Mesenchymal stem cell (in vitro differentiated cells and primary cell): ENCODE measurements around the gene NEUROD4.

Source experiments
- DNase-seq: peaks from one replicate; pipeline ENCODE4 v3.0.0-alpha.2; 2013
- H2AFZ ChIP-seq: one replicate; pipeline ENCODE4 v1.6.1; 2013; ENCODE audit warnings: low read depth, mild to moderate bottlenecking, control low read depth, inconsistent platforms, low read length, moderate library complexity
- H2AK5ac ChIP-seq: 2 replicates; pipeline ENCODE4 v1.6.1; 2013; ENCODE audit warnings: low read length, moderate library complexity, mild to moderate bottlenecking, inconsistent platforms; ENCODE audit not compliant: severe bottlenecking
- H2BK120ac ChIP-seq: one replicate; pipeline ENCODE4 v1.6.1; 2013; ENCODE audit warnings: low read depth, mild to moderate bottlenecking, inconsistent platforms, low read length, moderate library complexity
- H2BK12ac ChIP-seq, 2 experiments: one replicate each; pipeline ENCODE4 v1.6.1; 2013; ENCODE audit warnings: inconsistent platforms in 2 of 2, low read length in 2 of 2, mild to moderate bottlenecking in 2 of 2, moderate library complexity in 2 of 2, control low read depth in 1 of 2
- H2BK15ac ChIP-seq: one replicate; pipeline ENCODE4 v1.6.1; 2013; ENCODE audit warnings: mild to moderate bottlenecking, low read depth, inconsistent platforms; ENCODE audit not compliant: poor library complexity, severe bottlenecking
- H2BK5ac ChIP-seq: 2 replicates; pipeline ENCODE4 v1.6.1; 2013; ENCODE audit warnings: low read depth, mild to moderate bottlenecking, low read length, control low read depth, inconsistent platforms; ENCODE audit not compliant: poor library complexity, severe bottlenecking
- H3K14ac ChIP-seq, 2 experiments: one replicate each; pipeline ENCODE4 v1.6.1; 2013; ENCODE audit warnings: inconsistent platforms in 2 of 2, low read length in 2 of 2, control low read depth in 1 of 2, mild to moderate bottlenecking in 1 of 2, moderate library complexity in 1 of 2
- H3K18ac ChIP-seq, 2 experiments: one replicate each; pipeline ENCODE4 v1.6.1; 2013; ENCODE audit warnings: inconsistent platforms in 2 of 2, low read length in 2 of 2, control low read depth in 1 of 2, low read depth in 1 of 2, mild to moderate bottlenecking in 1 of 2
- H3K23ac ChIP-seq, 2 experiments: one replicate each; pipeline ENCODE4 v1.6.1; 2013; ENCODE audit warnings: inconsistent platforms in 2 of 2, low read length in 2 of 2, mild to moderate bottlenecking in 2 of 2, moderate library complexity in 2 of 2, control low read depth in 1 of 2
- H3K27ac ChIP-seq: 2 replicates; pipeline ENCODE4 v1.5.1; 2013; ENCODE audit warnings: mild to moderate bottlenecking, moderate library complexity, low read length, control low read depth, inconsistent platforms; ENCODE audit not compliant: poor library complexity, severe bottlenecking
- H3K27me3 ChIP-seq, 2 experiments: 2 replicates each; pipeline versions ENCODE4 v1.6.1 to v1.7.0; 2013; ENCODE audit warnings: low read length in 2 of 2, mild to moderate bottlenecking in 2 of 2, moderate library complexity in 2 of 2, control low read depth in 1 of 2, inconsistent platforms in 1 of 2; ENCODE audit not compliant: control insufficient read depth in 1 of 2, insufficient read depth in 1 of 2
- H3K36me3 ChIP-seq, 2 experiments: 2 replicates each; pipeline versions ENCODE4 v1.6.1 to v1.7.0; 2013; ENCODE audit warnings: low read length in 2 of 2, control low read depth in 1 of 2, inconsistent platforms in 1 of 2, low read depth in 1 of 2, mild to moderate bottlenecking in 1 of 2; ENCODE audit not compliant: insufficient read depth in 2 of 2, control insufficient read depth in 1 of 2
- H3K4ac ChIP-seq, 2 experiments: one replicate each; pipeline ENCODE4 v1.6.1; 2013; ENCODE audit warnings: inconsistent platforms in 2 of 2, low read length in 2 of 2, mild to moderate bottlenecking in 2 of 2, moderate library complexity in 2 of 2, control low read depth in 1 of 2, low read depth in 1 of 2
- H3K4me1 ChIP-seq: 2 replicates; pipeline ENCODE4 v1.6.1; 2013; ENCODE audit warnings: low read depth, low read length, control low read depth; ENCODE audit not compliant: control insufficient read depth, insufficient read depth
- H3K4me2 ChIP-seq: 2 replicates; pipeline ENCODE4 v1.6.1; 2013; ENCODE audit warnings: low read length, mild to moderate bottlenecking, inconsistent platforms; ENCODE audit not compliant: poor library complexity, severe bottlenecking
- H3K4me3 ChIP-seq, 2 experiments: 2 replicates each; pipeline versions ENCODE4 v1.5.1 to v1.7.0; 2013; ENCODE audit warnings: low read length in 2 of 2, mild to moderate bottlenecking in 2 of 2, control low read depth in 1 of 2, low read depth in 1 of 2; ENCODE audit not compliant: insufficient read depth in 1 of 2
- H3K79me1 ChIP-seq: replicated peaks from 2 replicates; pipeline ENCODE4 v1.6.1; 2013; ENCODE audit warnings: mild to moderate bottlenecking, control low read depth, low read length, inconsistent platforms; ENCODE audit not compliant: poor library complexity, severe bottlenecking
- H3K9ac ChIP-seq: 2 replicates; pipeline ENCODE4 v1.7.0; 2013; ENCODE audit warnings: mild to moderate bottlenecking, low read length, moderate library complexity
- H3K9me3 ChIP-seq: 2 replicates; pipeline ENCODE4 v1.7.0; 2013; ENCODE audit warnings: mild to moderate bottlenecking, low read length; ENCODE audit not compliant: control insufficient read depth
- H4K8ac ChIP-seq: one replicate; pipeline ENCODE4 v1.6.1; 2013; ENCODE audit warnings: inconsistent platforms, mild to moderate bottlenecking, low read length, moderate library complexity
- H4K91ac ChIP-seq: one replicate; pipeline ENCODE4 v1.6.1; 2013; ENCODE audit warnings: mild to moderate bottlenecking, low read length, inconsistent platforms
- WGBS: methylation state at CpG from one replicate; pipeline ENCODE4 v1.1.7; 2013; ENCODE audit warnings: mixed read lengths; 5-methylcytosine and 5-hydroxymethylcytosine counted together

The NEUROD4 gene

DNA sequence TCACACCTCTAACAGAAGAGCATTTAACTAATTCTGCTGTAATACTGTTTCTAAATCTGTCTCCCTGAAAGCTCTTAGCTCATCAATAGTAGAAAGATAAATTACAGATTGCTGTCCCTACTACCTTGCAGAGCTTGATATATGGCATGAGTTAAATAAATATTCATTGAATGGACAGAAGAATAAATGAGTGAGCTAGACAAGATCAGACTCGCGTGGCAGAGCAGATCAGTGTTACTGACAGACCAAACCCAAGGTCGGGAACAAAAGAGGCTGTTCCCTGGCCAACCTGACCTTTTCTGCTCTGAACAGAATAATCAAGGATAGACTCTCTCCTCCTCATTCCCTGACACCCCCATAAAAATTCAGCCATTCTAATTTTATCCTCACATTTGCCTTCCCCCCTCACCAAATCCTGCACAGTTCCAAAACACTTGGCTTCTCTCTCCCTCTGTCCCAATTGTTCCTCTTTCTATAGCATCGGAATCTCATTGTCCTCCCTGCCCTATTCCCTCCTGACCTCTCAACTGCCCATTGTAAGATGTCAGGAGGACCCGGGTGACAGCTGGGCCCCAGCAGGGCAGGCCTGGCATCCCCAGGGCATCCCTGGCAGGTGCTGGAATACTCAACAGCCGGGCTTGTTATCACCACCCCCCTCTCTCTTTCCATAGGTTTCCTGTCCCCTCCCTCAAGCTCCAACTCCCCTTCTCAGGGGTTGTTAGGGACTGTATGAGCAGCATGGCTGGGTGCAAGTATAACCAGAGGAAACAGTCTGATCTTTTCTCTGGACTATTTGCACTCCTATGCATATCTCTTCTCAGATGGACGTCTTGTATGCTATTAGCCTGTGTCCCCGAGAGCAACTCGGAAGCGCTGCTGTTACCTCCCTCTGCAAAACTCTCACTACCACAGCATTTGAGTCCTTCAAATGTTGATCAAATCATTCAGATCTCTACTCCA, 19.9 kb downstream of the NEUROD4 start:
- Histone ChIP-seq H3K9me3 (no peaks in the 10 kb centered on the region), H3K27me3 (peaks cover 11 to 41% of the 10 kb centered on the region in 2 experiments), H4K8ac (no peak overlapping the region), H3K23ac (no peak overlapping the region), H2BK15ac (no peak overlapping the region), H3K14ac (no peak overlapping the region), H3K36me3 (no peaks in the 10 kb centered on the region), H3K18ac (no peak overlapping the region), H3K79me1 (no peaks in the 10 kb centered on the region), H4K91ac (no peak overlapping the region), H2AFZ (no peak overlapping the region), H3K4ac (no peak overlapping the region), H3K4me1 (no peaks in the 10 kb centered on the region), H2BK12ac (no peak overlapping the region), H2BK120ac (no peak overlapping the region), H3K4me2 (no peak overlapping the region), H2AK5ac (no peak overlapping the region), H3K9ac (no peak overlapping the region), H3K27ac (no peak overlapping the region), H2BK5ac (no peak overlapping the region), H3K4me3 (no peak overlapping the region)
- no peak for DNase-seq
- WGBS: 77% methylated on average over 9 of the region's 10 CpGs

GRCh38 chr12:55041345-55042055, 21.7 kb downstream of the NEUROD4 start:
- H4K8ac ChIP-seq: no peak overlapping the region

DNA sequence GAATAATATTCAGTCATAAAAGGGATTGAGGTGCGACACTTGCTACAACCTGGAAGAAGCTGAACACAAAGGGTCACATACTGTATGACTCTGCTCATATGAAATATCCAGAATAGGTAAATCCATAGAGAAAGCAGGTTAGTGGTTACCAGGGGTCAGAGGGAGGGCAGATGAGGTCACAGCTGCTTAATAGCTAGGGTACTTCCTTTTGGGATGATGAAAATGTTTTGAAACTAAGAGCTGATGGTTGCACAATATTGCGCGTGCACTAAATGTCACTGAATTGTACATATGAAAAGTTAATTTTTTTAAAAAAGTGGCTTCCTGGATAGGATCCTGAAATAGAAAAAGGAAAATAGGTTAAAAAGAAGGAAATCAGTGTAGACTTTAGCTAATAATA, 23.8 kb downstream of the NEUROD4 start:
- Histone ChIP-seq H4K8ac (no peak overlapping the region), H2AFZ (no peak overlapping the region), H2BK120ac (no peak overlapping the region), H3K9me3 (no peaks in the 10 kb centered on the region), H3K18ac (no peak overlapping the region), H4K91ac (no peak overlapping the region), H3K4me1 (no peaks in the 10 kb centered on the region), H3K79me1 (no peaks in the 10 kb centered on the region), H3K36me3 (no peaks in the 10 kb centered on the region), H3K27me3 (peaks cover 11 to 30% of the 10 kb centered on the region in 2 experiments), H2AK5ac (no peak overlapping the region), H3K9ac (no peak overlapping the region), H3K4ac (no peak overlapping the region), H2BK15ac (no peak overlapping the region), H3K23ac (no peak overlapping the region), H2BK5ac (no peak overlapping the region), H3K4me3 (no peak overlapping the region), H3K4me2 (no peak overlapping the region), H3K27ac (no peak overlapping the region), H2BK12ac (no peak overlapping the region), H3K14ac (no peak overlapping the region)
- WGBS: 96% methylated on average over 3 of the region's 3 CpGs
- DNase-seq: no peak

More at GRCh38 chr12:55041345-55042055, 21.7 kb downstream of the NEUROD4 start:
- Histone ChIP-seq H2BK15ac (no peak overlapping the region), H2BK120ac (no peak overlapping the region), H3K4me2 (no peak overlapping the region), H2AK5ac (no peak overlapping the region), H3K14ac (no peak overlapping the region), H3K18ac (no peak overlapping the region), H3K36me3 (no peaks in the 10 kb centered on the region), H3K79me1 (no peaks in the 10 kb centered on the region), H3K4me3 (no peak overlapping the region), H2BK12ac (no peak overlapping the region), H3K27me3 (peaks cover 11 to 37% of the 10 kb centered on the region in 2 experiments), H3K9ac (no peak overlapping the region), H3K4ac (no peak overlapping the region), H4K91ac (no peak overlapping the region), H3K23ac (no peak overlapping the region), H2AFZ (no peak overlapping the region), H3K4me1 (no peaks in the 10 kb centered on the region), H3K9me3 (no peaks in the 10 kb centered on the region), H2BK5ac (no peak overlapping the region), H3K27ac (no peak overlapping the region)
- 61% methylated on average over 3 of the region's 4 CpGs for WGBS
- no peak for DNase-seq

DNA sequence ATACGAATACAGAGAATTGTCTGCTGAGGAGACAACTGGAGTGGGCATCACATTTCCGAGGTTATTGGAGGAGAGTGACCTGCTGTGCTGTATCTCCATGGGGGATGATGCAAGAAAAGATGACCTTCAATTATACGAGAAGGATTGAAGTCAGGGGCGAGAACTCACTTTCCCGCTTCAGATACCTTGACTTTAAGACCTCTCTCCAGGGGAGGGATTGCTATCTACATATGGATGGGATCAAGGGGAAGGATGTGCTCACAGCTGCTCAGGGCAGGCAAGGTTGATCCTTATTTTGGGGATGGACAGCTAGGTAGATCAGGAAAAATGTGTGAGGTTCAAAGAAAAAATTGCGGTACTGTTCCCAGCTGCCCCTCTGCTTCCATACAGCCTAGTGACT, 24.4 kb downstream of the NEUROD4 start:
- Histone ChIP-seq H2BK12ac (no peak overlapping the region), H3K9ac (no peak overlapping the region), H2BK120ac (no peak overlapping the region), H3K36me3 (no peaks in the 10 kb centered on the region), H3K4me1 (no peaks in the 10 kb centered on the region), H3K27me3 (peaks cover 11 to 27% of the 10 kb centered on the region in 2 experiments), H3K23ac (no peak overlapping the region), H2AK5ac (no peak overlapping the region), H3K18ac (no peak overlapping the region), H3K14ac (no peak overlapping the region), H4K91ac (no peak overlapping the region), H3K27ac (no peak overlapping the region), H2AFZ (no peak overlapping the region), H3K4me3 (no peak overlapping the region), H3K79me1 (no peaks in the 10 kb centered on the region), H3K9me3 (no peaks in the 10 kb centered on the region), H2BK15ac (no peak overlapping the region), H3K4me2 (no peak overlapping the region), H2BK5ac (no peak overlapping the region), H4K8ac (no peak overlapping the region), H3K4ac (no peak overlapping the region)
- WGBS: 65% methylated on average over 2 of the region's 6 CpGs
- DNase-seq: no peak
